MG63 (cell line): ENCODE measurements around the gene GSTK1. TPM values are rescaled to one million over a fixed set of nuclear protein-coding genes. Genes with fewer than 3 reads are reported as not detected.
A peak's percentile ranks its signal among the peaks of the same experiment; 100 is the strongest.
"Not testable (repeated sequence)": the region's sequence is repeated elsewhere in the genome, so short reads cannot be mapped to it uniquely, and the experiment has no call there.

Source experiments
- DNase-seq: peaks from one replicate; pipeline ENCODE4 v3.0.0-alpha.2; 2020
- H3K27me3 ChIP-seq: fragments of 250-450 bp; sonication (Bioruptor Pico); 2 replicates; pipeline ENCODE4 v1.5.1; 2020; ENCODE audit warnings: mild to moderate bottlenecking, moderate library complexity
- H3K36me3 ChIP-seq: fragments of 250-450 bp; sonication (Bioruptor Pico); 2 replicates; pipeline ENCODE4 v1.5.1; 2020; ENCODE audit warnings: mild to moderate bottlenecking, moderate library complexity
- H3K4me3 ChIP-seq: fragments of 250-450 bp; sonication (Bioruptor Pico); 2 replicates; pipeline ENCODE4 v1.5.1; 2020; ENCODE audit warnings: mild to moderate bottlenecking, moderate library complexity
- H3K9me3 ChIP-seq: fragments of 250-450 bp; sonication (Bioruptor Pico); 2 replicates; pipeline ENCODE4 v1.5.1; 2020; ENCODE audit warnings: mild to moderate bottlenecking, moderate library complexity
- total RNA-seq: library from RNA; depleted of rRNA; stranded (reverse); fragments of >200 nt; shearing (Covaris generic); gene quantifications from 2 replicates; pipeline ENCODE4 v1.2.3, GENCODE V29; 2014; ENCODE audit warnings: low replicate concordance

Gene GSTK1
- total RNA-seq, 1 experiment from 2014 or later: 47.3 TPM

- H3K4me3 ChIP-seq: no peak overlapping the region
- DNase-seq: no peak
- no peaks in the 10 kb centered on the region for H3K9me3 ChIP-seq
- no peaks in the 10 kb centered on the region for H3K27me3 ChIP-seq
- H3K36me3 ChIP-seq: no peaks in the 10 kb centered on the region
Measured at GRCh38 chr7:143255564-143255963, 7.7 kb upstream of the GSTK1 start.

- Histone ChIP-seq H3K9me3 (no peaks in the 10 kb centered on the region), H3K27me3 (no peaks in the 10 kb centered on the region), H3K36me3 (no peaks in the 10 kb centered on the region), H3K4me3 (no peak overlapping the region)
- no peak for DNase-seq
Measured at GRCh38 chr7:143256325-143256724, 6.9 kb upstream of the GSTK1 start.

- H3K27me3 ChIP-seq: no peaks in the 10 kb centered on the region
- no peak for DNase-seq
- H3K36me3 ChIP-seq: no peaks in the 10 kb centered on the region
- no peak overlapping the region for H3K4me3 ChIP-seq
- H3K9me3 ChIP-seq: no peaks in the 10 kb centered on the region
Measured at GRCh38 chr7:143256932-143257331, 6.3 kb upstream of the GSTK1 start.

- DNase-seq: no peak
- no peaks in the 10 kb centered on the region for H3K9me3 ChIP-seq
Measured at GRCh38 chr7:143257501-143257900, 5.7 kb upstream of the GSTK1 start.

GRCh38 chr7:143258831-143259230, 4.4 kb upstream of the GSTK1 start:
- H3K36me3 ChIP-seq: no peaks in the 10 kb centered on the region
- H3K9me3 ChIP-seq: no peaks in the 10 kb centered on the region
- H3K27me3 ChIP-seq: no peaks in the 10 kb centered on the region
- DNase-seq: no peak
- no peak overlapping the region for H3K4me3 ChIP-seq

More at GRCh38 chr7:143257501-143257900, 5.7 kb upstream of the GSTK1 start:
- Histone ChIP-seq H3K4me3 (no peak overlapping the region), H3K27me3 (no peaks in the 10 kb centered on the region), H3K36me3 (no peaks in the 10 kb centered on the region)

GRCh38 chr7:143259765-143260164, 3.5 kb upstream of the GSTK1 start:
- no peak for DNase-seq
- no peaks in the 10 kb centered on the region for H3K27me3 ChIP-seq
- H3K9me3 ChIP-seq: no peaks in the 10 kb centered on the region
- H3K4me3 ChIP-seq: no peak overlapping the region
- no peaks in the 10 kb centered on the region for H3K36me3 ChIP-seq

GRCh38 chr7:143261901-143262300, 1.3 kb upstream of the GSTK1 start:
- Histone ChIP-seq H3K27me3 (no peaks in the 10 kb centered on the region), H3K9me3 (no peaks in the 10 kb centered on the region), H3K4me3 (no peak overlapping the region), H3K36me3 (no peaks in the 10 kb centered on the region)
- DNase-seq: no peak

GRCh38 chr7:143264196-143264568, 941 bp downstream of the GSTK1 start:
- DNase-seq, H3K9me3 ChIP-seq, H3K36me3 ChIP-seq, H3K27me3 ChIP-seq: not testable (repeated sequence)
- peak overlapping the region; percentile 79 for H3K4me3 ChIP-seq

- Histone ChIP-seq H3K27me3 (no peaks in the 10 kb centered on the region), H3K36me3 (no peaks in the 10 kb centered on the region), H3K9me3 (no peaks in the 10 kb centered on the region), H3K4me3 (no peak overlapping the region)
- DNase-seq: no peak
Measured at GRCh38 chr7:143265017-143265693, 1.9 kb downstream of the GSTK1 start.

GRCh38 chr7:143269251-143269650, 6.0 kb downstream of the GSTK1 start:
- no peak for DNase-seq
- no peaks in the 10 kb centered on the region for H3K27me3 ChIP-seq
- no peaks in the 10 kb centered on the region for H3K9me3 ChIP-seq
- H3K4me3 ChIP-seq: no peak overlapping the region
- H3K36me3 ChIP-seq: no peaks in the 10 kb centered on the region

- Histone ChIP-seq H3K36me3 (no peaks in the 10 kb centered on the region), H3K4me3 (no peak overlapping the region), H3K27me3 (no peaks in the 10 kb centered on the region), H3K9me3 (no peaks in the 10 kb centered on the region)
- DNase-seq: no peak
Measured at GRCh38 chr7:143271240-143271639, 8.0 kb downstream of the GSTK1 start.

- Histone ChIP-seq H3K27me3 (no peaks in the 10 kb centered on the region), H3K9me3 (no peaks in the 10 kb centered on the region), H3K36me3 (no peaks in the 10 kb centered on the region), H3K4me3 (no peak overlapping the region)
- no peak for DNase-seq
Measured at GRCh38 chr7:143272871-143273270, 9.6 kb downstream of the GSTK1 start.

- no peaks in the 10 kb centered on the region for H3K36me3 ChIP-seq
- no peaks in the 10 kb centered on the region for H3K9me3 ChIP-seq
- H3K27me3 ChIP-seq: no peaks in the 10 kb centered on the region
- no peak overlapping the region for H3K4me3 ChIP-seq
- no peak for DNase-seq
Measured at GRCh38 chr7:143279186-143280098, 16.2 kb downstream of the GSTK1 start.

- Histone ChIP-seq H3K9me3 (no peaks in the 10 kb centered on the region), H3K4me3 (no peak overlapping the region), H3K27me3 (no peaks in the 10 kb centered on the region), H3K36me3 (no peaks in the 10 kb centered on the region)
- no peak for DNase-seq
Measured at GRCh38 chr7:143280160-143280559, 16.9 kb downstream of the GSTK1 start.

- DNase-seq: no peak
- Histone ChIP-seq H3K9me3 (no peaks in the 10 kb centered on the region), H3K4me3 (no peak overlapping the region)
Measured at GRCh38 chr7:143280566-143280965, 17.3 kb downstream of the GSTK1 start.

GRCh38 chr7:143281529-143281928, 18.3 kb downstream of the GSTK1 start:
- DNase-seq: no peak
- no peaks in the 10 kb centered on the region for H3K9me3 ChIP-seq
- H3K4me3 ChIP-seq: no peak overlapping the region
- no peaks in the 10 kb centered on the region for H3K27me3 ChIP-seq
- H3K36me3 ChIP-seq: no peaks in the 10 kb centered on the region

More at GRCh38 chr7:143280566-143280965, 17.3 kb downstream of the GSTK1 start:
- Histone ChIP-seq H3K36me3 (no peaks in the 10 kb centered on the region), H3K27me3 (no peaks in the 10 kb centered on the region)

- H3K9me3 ChIP-seq: no peaks in the 10 kb centered on the region
- DNase-seq: no peak
- H3K4me3 ChIP-seq: no peak overlapping the region
- H3K36me3 ChIP-seq: no peaks in the 10 kb centered on the region
- H3K27me3 ChIP-seq: no peaks in the 10 kb centered on the region
Measured at GRCh38 chr7:143282124-143282523, 18.9 kb downstream of the GSTK1 start.

GRCh38 chr7:143283381-143283780, 20.1 kb downstream of the GSTK1 start:
- DNase-seq: no peak
- H3K36me3 ChIP-seq: no peaks in the 10 kb centered on the region; the same call in 1 of the 2 replicates
- peaks cover 5% of the 10 kb centered on the region; the same call in 1 of the 2 replicates for H3K9me3 ChIP-seq
- H3K4me3 ChIP-seq: no peak overlapping the region
- no peaks in the 10 kb centered on the region for H3K27me3 ChIP-seq
